Vagina (tissue), 2 donors: ENCODE results near the gene COL23A1.

Source experiments
- POLR2A ChIP-seq, 2 donors: fragments of 450-650 bp; IDR thresholded peaks; one replicate each; pipeline ENCODE4 v1.6.1; 2017; ENCODE audit warnings: antibody characterized with exemption in 2 of 2, mild to moderate bottlenecking in 2 of 2, moderate library complexity in 2 of 2
- TF ChIP-seq, protein P1 (sequence below), 3 experiments: fragments of 450-650 bp in 2 of 3; fragments of 200-600 bp in 1 of 3; sonication (generic) in 1 of 3; IDR thresholded peaks; one replicate each; pipeline ENCODE4 v1.5.1; 2017 to 2019; ENCODE audit warnings: antibody characterized with exemption in 3 of 3, mild to moderate bottlenecking in 2 of 3, moderate library complexity in 2 of 3

DNA sequence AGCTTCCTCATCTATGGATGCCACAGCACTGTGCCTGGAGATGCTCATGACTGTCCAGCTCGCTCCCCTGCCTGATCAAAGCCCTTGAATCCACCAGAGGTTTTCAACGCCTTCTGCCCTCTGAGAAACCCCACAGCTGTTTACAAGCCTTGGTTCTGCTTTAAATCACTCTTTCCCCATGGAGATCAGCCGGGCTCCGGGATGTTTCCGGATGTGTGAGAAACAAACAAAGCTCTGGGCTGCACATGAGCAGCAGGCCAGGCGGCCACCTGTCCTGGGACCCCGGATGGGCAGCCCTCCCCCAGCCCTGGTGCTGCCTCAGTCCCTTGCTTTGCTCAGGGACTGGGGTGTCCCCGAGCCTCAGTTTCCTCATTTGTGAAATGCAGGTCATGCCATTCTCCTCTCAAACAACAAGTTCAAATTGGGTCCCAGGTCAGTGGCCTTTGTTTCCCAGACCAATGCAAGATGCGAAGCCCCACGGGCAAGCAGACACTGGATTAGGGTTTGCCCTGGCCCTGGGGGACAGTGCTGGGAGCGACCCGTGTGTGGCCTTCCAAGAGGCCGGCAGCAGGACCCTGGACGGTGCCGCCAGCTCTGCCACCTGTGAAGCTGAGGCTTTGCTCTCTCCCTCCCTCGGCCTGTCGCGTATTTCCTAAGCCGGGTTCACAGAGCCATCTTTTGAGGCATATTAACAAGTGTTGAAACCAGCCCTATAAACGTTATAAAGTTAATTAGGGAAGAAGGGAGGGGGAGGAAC, 315.2 kb downstream of the COL23A1 start:
- TF ChIP-seq, protein P1, sequence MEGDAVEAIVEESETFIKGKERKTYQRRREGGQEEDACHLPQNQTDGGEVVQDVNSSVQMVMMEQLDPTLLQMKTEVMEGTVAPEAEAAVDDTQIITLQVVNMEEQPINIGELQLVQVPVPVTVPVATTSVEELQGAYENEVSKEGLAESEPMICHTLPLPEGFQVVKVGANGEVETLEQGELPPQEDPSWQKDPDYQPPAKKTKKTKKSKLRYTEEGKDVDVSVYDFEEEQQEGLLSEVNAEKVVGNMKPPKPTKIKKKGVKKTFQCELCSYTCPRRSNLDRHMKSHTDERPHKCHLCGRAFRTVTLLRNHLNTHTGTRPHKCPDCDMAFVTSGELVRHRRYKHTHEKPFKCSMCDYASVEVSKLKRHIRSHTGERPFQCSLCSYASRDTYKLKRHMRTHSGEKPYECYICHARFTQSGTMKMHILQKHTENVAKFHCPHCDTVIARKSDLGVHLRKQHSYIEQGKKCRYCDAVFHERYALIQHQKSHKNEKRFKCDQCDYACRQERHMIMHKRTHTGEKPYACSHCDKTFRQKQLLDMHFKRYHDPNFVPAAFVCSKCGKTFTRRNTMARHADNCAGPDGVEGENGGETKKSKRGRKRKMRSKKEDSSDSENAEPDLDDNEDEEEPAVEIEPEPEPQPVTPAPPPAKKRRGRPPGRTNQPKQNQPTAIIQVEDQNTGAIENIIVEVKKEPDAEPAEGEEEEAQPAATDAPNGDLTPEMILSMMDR (IDR thresholded peaks at IDR 0.05), result no peak
- no peak for TF ChIP-seq POLR2A (IDR thresholded peaks at IDR 0.05)
